Measurements from ENCODE around the gene HIBCH.

The HIBCH gene

GRCh38 chr2:190156530-190157212 lies 163.0 kb downstream of the HIBCH start:
- DNase-seq (ENCODE audit: low read depth) = no peak
